HG03060 (cell line): ENCODE data around the gene CLEC10A.
"Not testable (repeated sequence)": the region's sequence is repeated elsewhere in the genome, so short reads cannot be mapped to it uniquely, and the experiment has no call there.

Experiments used
- ATAC-seq: cut with Tn5 transposase; IDR thresholded peaks from one replicate; pipeline ENCODE4 v1.9.1; 2021; ENCODE audit warnings: low read depth, moderate number of reproducible peaks; ENCODE audit not compliant: unreplicated experiment

CLEC10A gene

DNA sequence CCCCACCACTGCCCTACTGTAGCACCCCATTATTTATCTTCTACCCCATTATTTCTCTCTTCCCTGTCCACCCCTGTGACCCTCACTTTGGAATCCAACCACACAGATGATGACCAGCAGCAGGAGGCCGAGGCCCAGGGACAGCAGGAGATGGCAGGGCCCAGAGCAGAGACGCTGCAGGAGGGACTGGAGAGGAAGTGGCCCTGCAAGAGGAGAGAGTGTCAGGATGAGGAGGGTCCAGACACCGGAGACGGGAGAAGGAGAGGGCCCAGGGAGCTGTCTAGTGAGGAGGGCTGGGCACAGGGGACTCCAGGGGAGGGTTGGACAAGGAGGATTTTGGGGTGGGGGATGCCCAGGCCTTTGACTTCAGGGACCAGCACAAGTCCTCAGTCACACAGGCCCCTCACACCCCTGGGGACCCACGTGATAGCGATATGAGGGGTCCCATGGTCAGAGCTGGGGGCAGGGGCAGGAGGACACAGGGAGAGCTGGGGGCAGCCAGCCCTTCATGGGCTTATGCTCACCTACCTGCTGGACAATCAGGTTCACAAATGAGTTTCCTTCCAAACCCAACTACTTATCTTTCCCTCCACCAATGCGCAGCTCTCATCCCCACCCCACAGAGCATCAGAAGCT, 2.0 kb downstream of the CLEC10A start:
- ATAC-seq: no peak

- ATAC-seq: no peak
Observed at GRCh38 chr17:7074931-7075330, 5.1 kb downstream of the CLEC10A start.

- no peak for ATAC-seq
Observed at GRCh38 chr17:7072406-7072805, 7.6 kb downstream of the CLEC10A start.

DNA sequence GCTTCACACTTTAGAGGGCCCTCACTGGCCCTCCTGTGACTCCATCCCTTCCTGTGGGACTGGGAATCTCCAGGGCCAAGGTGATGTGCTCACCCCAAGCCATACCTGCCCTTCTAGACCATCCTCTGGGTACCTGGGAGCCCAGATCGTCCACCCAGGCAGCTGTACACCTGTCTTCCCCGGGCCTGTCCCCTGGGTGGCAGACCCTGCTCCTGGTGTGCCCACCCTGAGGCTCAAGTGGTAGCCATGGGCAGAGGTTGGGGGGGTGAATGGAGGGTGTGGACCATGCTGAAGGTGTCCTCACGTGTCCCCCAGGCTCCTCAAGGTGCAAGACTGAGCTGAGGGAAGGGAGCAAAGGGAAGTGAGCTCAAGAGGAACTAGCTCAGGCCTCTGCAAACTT, 9.3 kb downstream of the CLEC10A start:
- ATAC-seq: no peak

GRCh38 chr17:7068268-7068667, 11.8 kb downstream of the CLEC10A start:
- no peak for ATAC-seq

- ATAC-seq: no peak
Observed at GRCh38 chr17:7067198-7067597, 12.9 kb downstream of the CLEC10A start.

GRCh38 chr17:7064261-7064660, 15.8 kb downstream of the CLEC10A start:
- ATAC-seq: no peak

- no peak for ATAC-seq
Observed at GRCh38 chr17:7063518-7064094, 16.4 kb downstream of the CLEC10A start.

- no peak for ATAC-seq
Observed at GRCh38 chr17:7060165-7060891, 19.7 kb downstream of the CLEC10A start.

GRCh38 chr17:7058831-7059447, 21.1 kb downstream of the CLEC10A start:
- no peak for ATAC-seq

- ATAC-seq: no peak
Observed at GRCh38 chr17:7056386-7056785, 23.7 kb downstream of the CLEC10A start.

DNA sequence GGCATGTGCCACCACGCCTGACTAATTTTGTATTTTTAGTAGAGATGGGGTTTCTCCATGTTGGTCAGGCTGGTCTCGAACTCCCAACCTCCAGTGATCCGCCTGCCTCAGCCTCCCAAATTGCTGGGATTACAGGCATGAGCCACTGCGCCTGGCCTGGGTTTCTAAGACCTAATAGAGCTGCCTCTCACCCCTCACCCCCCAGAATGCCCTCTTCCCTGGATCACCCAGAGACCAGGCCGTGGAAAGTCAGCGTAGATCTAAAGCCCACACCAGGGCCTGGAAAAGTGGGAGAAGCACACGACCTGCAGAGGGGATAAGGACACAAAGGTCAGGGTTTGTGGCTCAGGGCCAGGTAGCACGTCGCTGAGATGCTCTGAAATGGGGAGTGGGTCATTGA, 29.5 kb downstream of the CLEC10A start:
- not testable (repeated sequence) for ATAC-seq

GRCh38 chr17:7048968-7049367, 31.1 kb downstream of the CLEC10A start:
- no peak for ATAC-seq

- no peak for ATAC-seq
Observed at GRCh38 chr17:7047566-7047965, 32.5 kb downstream of the CLEC10A start.

DNA sequence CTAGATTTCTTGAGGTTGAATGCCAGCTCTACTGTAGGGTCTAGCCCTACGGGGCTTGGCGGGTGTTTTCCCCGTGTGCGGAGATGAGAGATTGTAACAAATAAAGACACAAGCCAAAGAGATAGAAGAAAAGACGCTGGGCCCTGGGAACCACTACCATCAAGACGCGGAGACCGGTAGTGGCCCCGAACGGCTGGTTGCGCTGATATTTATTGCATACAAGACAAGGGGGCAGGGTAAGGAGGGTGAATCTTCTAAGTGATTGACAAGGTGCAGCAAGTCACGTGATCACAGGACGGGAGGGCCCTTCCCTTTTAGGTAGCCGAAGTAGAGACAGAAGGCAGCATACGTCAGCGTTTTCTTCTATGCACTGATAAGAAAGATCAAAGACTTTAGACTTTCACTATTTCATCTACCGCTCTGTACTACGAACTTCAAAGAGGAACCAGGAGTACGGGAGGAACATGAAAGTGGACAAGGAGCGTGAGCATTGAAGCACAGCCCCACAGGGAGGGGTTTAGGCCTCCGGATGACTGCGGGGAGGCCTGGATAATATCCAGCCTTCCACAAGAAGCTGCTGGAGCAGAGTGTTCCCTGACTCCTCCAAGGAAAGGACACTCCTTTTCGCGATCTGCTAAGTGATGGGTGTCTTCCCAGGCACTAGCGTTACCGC, 33.2 kb downstream of the CLEC10A start:
- not testable (repeated sequence) for ATAC-seq

DNA sequence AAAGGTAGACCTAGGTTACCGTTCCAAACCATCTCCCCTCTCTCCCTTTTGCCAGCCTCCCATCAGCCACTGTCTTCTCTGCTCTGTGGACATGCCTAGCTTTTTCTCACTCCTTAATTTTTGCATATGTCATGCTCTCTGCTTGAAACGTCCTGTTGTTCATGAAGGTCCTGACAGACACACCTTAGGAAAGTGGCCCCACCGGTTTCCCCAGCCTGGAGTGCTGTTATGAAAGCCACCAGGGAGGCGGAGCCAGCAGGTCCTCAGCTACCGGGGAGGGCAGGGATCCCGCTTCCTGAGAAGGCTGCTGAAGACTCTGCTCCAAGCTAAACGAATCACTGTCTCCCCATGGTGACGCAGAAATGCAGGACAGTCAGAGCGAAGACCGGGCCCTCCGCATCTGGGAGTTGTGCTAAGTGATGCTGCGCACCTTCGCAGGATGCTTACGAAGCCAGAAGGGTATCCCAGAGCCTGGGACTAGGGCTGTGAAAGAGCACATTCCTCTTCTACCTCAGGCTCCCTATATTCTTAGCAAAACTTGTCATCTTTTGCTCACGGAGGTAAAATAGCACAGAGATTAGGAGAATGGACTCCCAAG, 33.8 kb downstream of the CLEC10A start:
- ATAC-seq: no peak

GRCh38 chr17:7045492-7046126, 34.4 kb downstream of the CLEC10A start:
- no peak for ATAC-seq

DNA sequence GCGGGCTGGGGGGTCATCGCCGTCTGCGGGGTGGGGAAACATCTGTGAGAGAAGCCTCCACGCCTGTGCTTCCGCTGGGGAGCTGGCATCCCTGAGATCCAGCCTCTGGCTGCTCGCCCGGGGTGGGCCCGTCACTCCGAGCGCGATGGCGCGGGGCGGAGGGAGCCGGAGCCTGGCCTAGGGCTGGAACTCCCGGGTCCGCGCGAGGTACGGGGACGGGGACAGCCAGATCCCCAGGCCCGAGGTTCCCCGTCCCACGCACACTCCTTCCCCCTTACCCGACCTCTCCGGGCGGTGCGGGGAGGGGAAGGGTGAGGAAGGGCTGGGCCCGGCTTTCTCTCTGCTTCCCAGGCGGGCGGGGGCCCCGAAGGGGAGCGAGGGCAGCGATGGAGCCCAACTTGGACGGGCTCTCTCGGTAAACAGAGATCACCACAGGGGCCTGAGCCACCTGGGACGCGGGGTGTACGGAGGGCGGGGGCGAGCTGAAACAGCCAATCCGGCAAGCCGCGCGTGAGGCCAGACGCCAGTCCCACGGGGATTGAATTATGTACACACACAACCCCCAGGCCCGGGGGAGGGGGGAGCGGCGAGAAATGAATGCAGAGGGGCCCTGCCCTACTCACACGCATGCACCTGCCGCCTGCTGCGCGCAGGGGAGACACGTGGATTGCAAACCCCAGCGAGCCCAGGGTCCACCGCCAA, 36.4 kb downstream of the CLEC10A start, which contains the start of gene SLC16A11:
Gene SLC16A11, minus strand, starts transcription at position 596 of the 702 bp plus-strand sequence. Its CDS starts 579 bp downstream, at position 17.
- ATAC-seq: no peak

- ATAC-seq: no peak
Observed at GRCh38 chr17:7043182-7043496, 36.9 kb downstream of the CLEC10A start.
